B cell (primary cell): Measurements from ENCODE around the gene CST11. TPM values are rescaled to one million over a fixed set of nuclear protein-coding genes. Genes with fewer than 3 reads are reported as not detected.

Source experiments
- ATAC-seq: fragments of 200-7000 bp; cut with Tn5 transposase; one replicate; pipeline ENCODE4 v1.10.0; 2021; ENCODE audit warnings: low read depth, mild to moderate bottlenecking, moderate number of reproducible peaks, moderate library complexity
- CTCF ChIA-PET: fragments of 350-600 bp; sonication (Branson Sonifier 250); formaldehyde crosslinking; loops from one replicate; lab custom pipeline; 2021; ENCODE audit warnings: antibody characterized with exemption, inconsistent platforms; lab: Charles Lee
- POLR2A ChIA-PET: fragments of 350-600 bp; sonication (Branson Sonifier 250); formaldehyde crosslinking; loops from one replicate; lab custom pipeline; 2021; ENCODE audit warnings: antibody characterized with exemption; lab: Charles Lee
- DNase-seq: peaks from one replicate; pipeline ENCODE4 v3.0.0; 2013
- H2AFZ ChIP-seq: 2 replicates; pipeline ENCODE4 v1.6.1; 2012; ENCODE audit warnings: mild to moderate bottlenecking, low read depth, low read length; ENCODE audit not compliant: insufficient read depth, poor library complexity, severe bottlenecking
- H3K27ac ChIP-seq, 2 donors: 1 replicate in 1 of 2; 2 replicates in 1 of 2; pipeline ENCODE4 v1.5.1; 2012 to 2013; ENCODE audit warnings: low read length in 2 of 2, mild to moderate bottlenecking in 2 of 2, moderate library complexity in 1 of 2
- H3K27me3 ChIP-seq, 4 experiments: fragments of 200-600 bp in 1 of 4; sonication (generic) in 1 of 4; replicated peaks in 1 of 4; 1 replicate in 2 of 4; 2 replicates in 2 of 4; pipeline versions ENCODE4 v1.6.1 to v1.7.0; 2013 to 2016; ENCODE audit warnings: low read length in 3 of 4, mild to moderate bottlenecking in 2 of 4, mixed read lengths in 1 of 4, moderate library complexity in 1 of 4; ENCODE audit not compliant: insufficient read depth in 4 of 4, control insufficient read depth in 3 of 4; ENCODE audit errors: control extremely low read depth in 1 of 4
- H3K36me3 ChIP-seq, 2 experiments: replicated peaks in 1 of 2; 1 replicate in 1 of 2; 2 replicates in 1 of 2; pipeline versions ENCODE4 v1.6.1 to v1.7.1; 2013; ENCODE audit warnings: low read length in 1 of 2; ENCODE audit not compliant: insufficient read depth in 2 of 2, control insufficient read depth in 1 of 2; ENCODE audit errors: control extremely low read depth in 1 of 2, extremely low read depth in 1 of 2
- H3K4me1 ChIP-seq, 2 donors: fragments of 200-600 bp in 1 of 2; sonication (generic) in 1 of 2; 1 replicate in 1 of 2; 2 replicates in 1 of 2; pipeline versions ENCODE4 v1.5.1 to v1.6.1; 2013 to 2017; ENCODE audit warnings: low read length in 2 of 2; ENCODE audit not compliant: control insufficient read depth in 2 of 2, insufficient read depth in 2 of 2
- H3K4me2 ChIP-seq: replicated peaks from 2 replicates; pipeline ENCODE3; 2012; ENCODE audit warnings: mild to moderate bottlenecking, low read depth, low read length; ENCODE audit not compliant: poor library complexity, severe bottlenecking
- H3K4me3 ChIP-seq, 5 experiments: fragments of 200-600 bp in 1 of 5; sonication (generic) in 1 of 5; 1 replicate in 3 of 5; 2 replicates in 2 of 5; pipeline versions ENCODE4 v1.5.1 to v1.7.0; 2011 to 2016; ENCODE audit warnings: low read length in 4 of 5, mild to moderate bottlenecking in 4 of 5, low read depth in 2 of 5, control low read depth in 1 of 5, moderate library complexity in 1 of 5; ENCODE audit not compliant: insufficient read depth in 1 of 5; ENCODE audit errors: control extremely low read depth in 1 of 5, extremely low read depth in 1 of 5
- H3K79me2 ChIP-seq: fragments of 200-600 bp; sonication (generic); one replicate; pipeline ENCODE4 v1.6.0; 2016; ENCODE audit warnings: low read length; ENCODE audit not compliant: control insufficient read depth, insufficient read depth
- H3K9ac ChIP-seq: fragments of 200-600 bp; sonication (generic); 2 replicates; pipeline ENCODE4 v1.6.1; 2017; ENCODE audit warnings: mild to moderate bottlenecking, low read length, moderate library complexity
- H3K9me3 ChIP-seq, 3 donors: one replicate each; pipeline versions ENCODE4 v1.6.1 to v1.7.1; 2013; ENCODE audit warnings: low read length in 2 of 3; ENCODE audit not compliant: control insufficient read depth in 2 of 3, insufficient read depth in 1 of 3; ENCODE audit errors: control extremely low read depth in 1 of 3
- H4K20me1 ChIP-seq: 2 replicates; pipeline ENCODE4 v1.6.0; 2012; ENCODE audit warnings: mild to moderate bottlenecking, low read length; ENCODE audit not compliant: insufficient read depth, control insufficient read depth, poor library complexity, severe bottlenecking
- H3K27ac Mint-ChIP-seq: one replicate; pipeline ENCODE4 v1.8.0; 2021; ENCODE audit warnings: mixed read lengths
- H3K27me3 Mint-ChIP-seq: one replicate; pipeline ENCODE4 v1.8.0; 2021; ENCODE audit warnings: mixed read lengths
- H3K4me1 Mint-ChIP-seq: one replicate; pipeline ENCODE4 v1.8.0; 2021; ENCODE audit warnings: mixed read lengths
- H3K4me3 Mint-ChIP-seq: one replicate; pipeline ENCODE4 v1.8.0; 2021; ENCODE audit warnings: mixed read lengths
- H3K9me3 Mint-ChIP-seq: one replicate; pipeline ENCODE4 v1.8.0; 2022; ENCODE audit warnings: mixed read lengths; ENCODE audit not compliant: insufficient read depth
- CTCF ChIP-seq: fragments of 200-600 bp; IDR thresholded peaks from one replicate; pipeline ENCODE4 v1.8.0; 2022; ENCODE audit warnings: antibody characterized with exemption, mild to moderate bottlenecking
- EZH2 ChIP-seq: IDR thresholded peaks from 2 replicates; pipeline ENCODE4 v1.6.1; 2012; ENCODE audit warnings: borderline replicate concordance, low read depth, mild to moderate bottlenecking, moderate library complexity, low read length; ENCODE audit not compliant: insufficient read depth, poor library complexity, severe bottlenecking
- WGBS: methylation state at CpG from one replicate; pipeline ENCODE4 v1.1.5; 2013; ENCODE audit warnings: missing lambda C conversion rate; ENCODE audit not compliant: insufficient coverage; 5-methylcytosine and 5-hydroxymethylcytosine counted together
- intact Hi-C: fragments of 100-400 bp; cut with micrococcal nuclease; formaldehyde crosslinking; loops from one replicate; pipeline ENCODE4 v1.10.0; 2022
- polyA plus RNA-seq: library from polyadenylated mRNA; depleted of rRNA; stranded (reverse); fragments of >200 nt; gene quantifications from 2 replicates; pipeline ENCODE4 v1.2.3, GENCODE V29; 2012
- total RNA-seq, 2 donors: library from RNA; stranded (reverse); fragments of 120-200 nt in 1 of 2; gene quantifications; 1 replicate in 1 of 2; 2 replicates in 1 of 2; pipeline versions ENCODE4 v1.2.3 to v1.2.4, GENCODE V29; 2013 to 2022

The CST11 gene
- total and polyA plus RNA-seq, 2 donors (not counting 1 experiment from before 2014, with no cell fraction given), result not detected

- DNase-seq (no peak), ATAC-seq (no peak)
- Mint-ChIP-seq H3K9me3 (no peaks in the 10 kb centered on the region), H3K27ac (no peak overlapping the region), H3K27me3 (peaks cover 11% of the 10 kb centered on the region), H3K4me3 (no peak overlapping the region), H3K4me1 (no peaks in the 10 kb centered on the region)
- Histone ChIP-seq H3K4me2 (no peak overlapping the region), H3K79me2 (no peaks in the 10 kb centered on the region), H3K27me3 (no peaks in the 10 kb centered on the region), H3K36me3 (no peaks in the 10 kb centered on the region), H3K27ac (no peak overlapping the region), H2AFZ (no peak overlapping the region), H3K9me3 (no peaks in the 10 kb centered on the region), H4K20me1 (no peaks in the 10 kb centered on the region), H3K9ac (no peak overlapping the region), H3K4me1 (no peaks in the 10 kb centered on the region), H3K4me3 (no peak overlapping the region)
- ChIA-PET CTCF (interaction anchor here (0.6 to 2.2 kb wide), 6 partner anchors 8 to 397 kb away, joined by 3 to 8 read pairs (median 3); partner anchors contain the start of gene NXT1), POLR2A (no interaction called here)
- WGBS, result 88% methylated on average over 1 of the region's 5 CpGs
- intact Hi-C loops, result loop anchor here (5.0 kb wide), 2 partner anchors 165 to 555 kb away; partner anchors contain the start of gene CST9
- TF ChIP-seq CTCF (no peak), EZH2 (no peak)
Measured at GRCh38 chr20:23442436-23442835, 10.2 kb downstream of the CST11 start.

GRCh38 chr20:23441850-23442313 lies 10.8 kb downstream of the CST11 start:
- no peak overlapping the region for H3K4me3 Mint-ChIP-seq
- no peaks in the 10 kb centered on the region for H3K9me3 Mint-ChIP-seq
- 32% methylated on average over 6 of the region's 8 CpGs for WGBS
- Histone ChIP-seq H4K20me1 (no peaks in the 10 kb centered on the region), H3K36me3 (no peaks in the 10 kb centered on the region), H3K9me3 (no peaks in the 10 kb centered on the region), H2AFZ (no peak overlapping the region), H3K4me2 (no peak overlapping the region), H3K9ac (no peak overlapping the region), H3K4me3 (no peak overlapping the region), H3K27ac (no peak overlapping the region), H3K27me3 (no peaks in the 10 kb centered on the region), H3K4me1 (no peaks in the 10 kb centered on the region), H3K79me2 (no peaks in the 10 kb centered on the region)
- intact Hi-C loops, result loop anchor here (5.0 kb wide), 2 partner anchors 165 to 555 kb away; partner anchors contain the start of gene CST9
- ChIA-PET POLR2A (no interaction called here), CTCF (interaction anchor here (0.6 to 2.2 kb wide), 8 partner anchors 8 to 397 kb away, joined by 3 to 8 read pairs (median 3); partner anchors contain the start of gene NXT1)
- peaks cover 11% of the 10 kb centered on the region for H3K27me3 Mint-ChIP-seq
- peak; percentile 87 for TF ChIP-seq CTCF
- no peak for TF ChIP-seq EZH2
- ATAC-seq (peak; percentile 41), DNase-seq (peak; percentile 65)
- H3K4me1 Mint-ChIP-seq, result no peaks in the 10 kb centered on the region
- no peak overlapping the region for H3K27ac Mint-ChIP-seq
